ENCODE results near the gene GNGT2. TPM values are rescaled to one million over a fixed set of nuclear protein-coding genes. Genes with fewer than 3 reads are reported as not detected.

Gene GNGT2
- total and polyA plus RNA-seq, 2 experiments from 2014 or later: 0.42 to 1.5 TPM

DNA sequence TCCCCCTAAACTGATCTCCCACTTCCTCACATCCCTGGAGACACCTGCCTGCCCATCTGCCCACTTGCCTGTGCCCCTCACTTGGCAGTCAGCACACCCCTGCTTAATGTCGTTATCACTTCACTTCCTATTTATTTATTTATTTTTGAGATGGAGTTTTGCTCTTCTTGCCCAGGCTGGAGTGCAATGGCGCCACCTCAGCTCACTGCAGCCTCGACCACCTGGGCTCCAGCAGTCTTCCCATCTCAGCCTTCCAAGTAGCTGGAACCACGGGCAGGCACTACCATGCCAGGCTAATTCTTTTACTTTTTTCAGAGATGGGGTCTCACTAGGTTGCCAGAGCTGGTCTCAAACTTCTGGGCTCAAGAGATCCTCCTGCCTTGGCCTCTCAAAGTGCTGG lies 43.7 kb upstream of the GNGT2 start:
- no peak overlapping the region for H3K27ac Mint-ChIP-seq

DNA sequence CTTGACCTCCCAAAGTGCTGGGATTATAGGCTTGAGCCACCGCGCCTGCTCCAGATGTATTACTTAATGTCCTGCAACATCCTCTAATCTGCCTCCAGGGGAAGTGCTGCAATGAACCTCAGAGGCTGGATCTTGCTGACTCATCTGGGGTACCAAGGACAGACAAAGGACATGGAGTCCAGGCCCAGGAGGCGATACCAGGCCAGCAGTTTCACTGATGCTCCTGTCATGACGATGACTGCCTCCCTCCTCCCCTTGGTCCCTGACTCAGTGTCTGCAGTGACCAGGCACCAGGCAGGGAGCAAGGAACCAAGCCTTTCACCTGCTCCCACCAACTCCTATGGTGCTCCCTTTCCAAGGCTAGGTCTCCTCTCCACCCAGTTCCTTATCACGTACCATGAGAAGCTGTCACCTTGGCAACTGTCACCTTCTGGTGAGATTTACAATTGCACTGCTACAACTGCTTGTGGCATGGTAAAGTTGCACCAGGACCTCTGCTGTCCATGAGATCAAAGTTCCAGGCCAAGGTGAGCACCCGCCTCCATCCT lies 41.8 kb upstream of the GNGT2 start:
- peaks cover 3% of the 10 kb centered on the region; the same call in 1 of the 3 replicates for H3K4me1 Mint-ChIP-seq
- H3K27me3 Mint-ChIP-seq (ENCODE audit: insufficient read depth, low read depth, poor library complexity): peaks cover 6% of the 10 kb centered on the region
- H3K27me3 ChIP-seq (ENCODE audit: insufficient read depth): no peaks in the 10 kb centered on the region
- H3K4me2 ChIP-seq: no peak overlapping the region
- no peaks in the 10 kb centered on the region for H3K36me3 ChIP-seq (ENCODE audit: insufficient read depth)
- H4K20me1 ChIP-seq (replicated peaks; ENCODE audit: insufficient read depth): no peaks in the 10 kb centered on the region
- H3K27ac ChIP-seq (ENCODE audit: low read depth): no peak overlapping the region
- no peaks in the 10 kb centered on the region for H3K4me1 ChIP-seq (ENCODE audit: insufficient read depth)
- no peaks in the 10 kb centered on the region for H3K79me2 ChIP-seq (replicated peaks; ENCODE audit: insufficient read depth)
- no peak overlapping the region for H3K4me3 Mint-ChIP-seq
- no peaks in the 10 kb centered on the region for H3K9me2 ChIP-seq (ENCODE audit: insufficient read depth)
- no peak overlapping the region for H3K27ac Mint-ChIP-seq
- H2AFZ ChIP-seq: no peak overlapping the region; the same call in 1 of the 2 replicates
- H3K4me3 ChIP-seq: no peak overlapping the region
- H3K36me3 Mint-ChIP-seq (ENCODE audit: low read depth): no peaks in the 10 kb centered on the region
- no peaks in the 10 kb centered on the region for H3F3A ChIP-seq (replicated peaks; ENCODE audit: low read depth)
- ATAC-seq (no peak), DNase-seq (ENCODE audit: low spot score) (no peak)
- H3K9me3 Mint-ChIP-seq: no peaks in the 10 kb centered on the region; the same call in 2 of the 3 replicates
- no peak for TF ChIP-seq JUNB (IDR thresholded peaks at IDR 0.05; ENCODE audit: unreplicated experiment)
- TF ChIP-seq POLR2AphosphoS5 (IDR thresholded peaks at IDR 0.05; ENCODE audit: low read depth): no peak
- TF ChIP-seq ZNF114 (CRISPR knock-in tag; IDR thresholded peaks at IDR 0.05): no peak
- no peak for TF ChIP-seq CREB1 (CRISPR knock-in tag; IDR thresholded peaks at IDR 0.05; ENCODE audit: low read depth)
- TF ChIP-seq ETS1 (IDR thresholded peaks at IDR 0.05): no peak
- no peak for TF ChIP-seq EZH2 (IDR thresholded peaks at IDR 0.05; ENCODE audit: low read depth, unreplicated experiment)
- TF ChIP-seq ZNF331 (CRISPR knock-in tag; IDR thresholded peaks at IDR 0.05; ENCODE audit: low read depth): no peak
- TF ChIP-seq STAT1 (IDR thresholded peaks at IDR 0.05; ENCODE audit: unreplicated experiment): no peak
- no peak for TF ChIP-seq EZH2phosphoT487 (IDR thresholded peaks at IDR 0.05; ENCODE audit: unreplicated experiment)
- TF ChIP-seq, protein P1, sequence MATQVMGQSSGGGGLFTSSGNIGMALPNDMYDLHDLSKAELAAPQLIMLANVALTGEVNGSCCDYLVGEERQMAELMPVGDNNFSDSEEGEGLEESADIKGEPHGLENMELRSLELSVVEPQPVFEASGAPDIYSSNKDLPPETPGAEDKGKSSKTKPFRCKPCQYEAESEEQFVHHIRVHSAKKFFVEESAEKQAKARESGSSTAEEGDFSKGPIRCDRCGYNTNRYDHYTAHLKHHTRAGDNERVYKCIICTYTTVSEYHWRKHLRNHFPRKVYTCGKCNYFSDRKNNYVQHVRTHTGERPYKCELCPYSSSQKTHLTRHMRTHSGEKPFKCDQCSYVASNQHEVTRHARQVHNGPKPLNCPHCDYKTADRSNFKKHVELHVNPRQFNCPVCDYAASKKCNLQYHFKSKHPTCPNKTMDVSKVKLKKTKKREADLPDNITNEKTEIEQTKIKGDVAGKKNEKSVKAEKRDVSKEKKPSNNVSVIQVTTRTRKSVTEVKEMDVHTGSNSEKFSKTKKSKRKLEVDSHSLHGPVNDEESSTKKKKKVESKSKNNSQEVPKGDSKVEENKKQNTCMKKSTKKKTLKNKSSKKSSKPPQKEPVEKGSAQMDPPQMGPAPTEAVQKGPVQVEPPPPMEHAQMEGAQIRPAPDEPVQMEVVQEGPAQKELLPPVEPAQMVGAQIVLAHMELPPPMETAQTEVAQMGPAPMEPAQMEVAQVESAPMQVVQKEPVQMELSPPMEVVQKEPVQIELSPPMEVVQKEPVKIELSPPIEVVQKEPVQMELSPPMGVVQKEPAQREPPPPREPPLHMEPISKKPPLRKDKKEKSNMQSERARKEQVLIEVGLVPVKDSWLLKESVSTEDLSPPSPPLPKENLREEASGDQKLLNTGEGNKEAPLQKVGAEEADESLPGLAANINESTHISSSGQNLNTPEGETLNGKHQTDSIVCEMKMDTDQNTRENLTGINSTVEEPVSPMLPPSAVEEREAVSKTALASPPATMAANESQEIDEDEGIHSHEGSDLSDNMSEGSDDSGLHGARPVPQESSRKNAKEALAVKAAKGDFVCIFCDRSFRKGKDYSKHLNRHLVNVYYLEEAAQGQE (IDR thresholded peaks at IDR 0.05; ENCODE audit: unreplicated experiment): no peak
- no peak for TF ChIP-seq NANOG (IDR thresholded peaks at IDR 0.05; ENCODE audit: borderline replicate concordance)
- TF ChIP-seq CTCF (conservative IDR thresholded peaks at IDR 0.05; ENCODE audit: low read depth in 2 of 2): no peak

More for the DNA sequence above, 43.7 kb upstream of the GNGT2 start:
- H3K4me2 ChIP-seq: no peak overlapping the region
- H3K36me3 Mint-ChIP-seq (ENCODE audit: low read depth): no peaks in the 10 kb centered on the region
- no peaks in the 10 kb centered on the region for H3K79me2 ChIP-seq (replicated peaks; ENCODE audit: insufficient read depth)
- H3F3A ChIP-seq (replicated peaks; ENCODE audit: low read depth): no peaks in the 10 kb centered on the region
- no peaks in the 10 kb centered on the region for H3K9me2 ChIP-seq (ENCODE audit: insufficient read depth)
- no peak overlapping the region for H3K27ac ChIP-seq (ENCODE audit: low read depth)
- H3K4me1 ChIP-seq (ENCODE audit: insufficient read depth): no peaks in the 10 kb centered on the region
- H3K4me1 Mint-ChIP-seq: peaks cover 3% of the 10 kb centered on the region; the same call in 1 of the 3 replicates
- ATAC-seq (peak; percentile 66), DNase-seq (ENCODE audit: low spot score) (no peak)
- H4K20me1 ChIP-seq (replicated peaks; ENCODE audit: insufficient read depth): no peaks in the 10 kb centered on the region
- no peak overlapping the region for H3K4me3 ChIP-seq
- peak; percentile 25 to 52 for TF ChIP-seq CTCF (conservative IDR thresholded peaks at IDR 0.05; ENCODE audit: low read depth in 2 of 2)
- TF ChIP-seq POLR2AphosphoS5 (IDR thresholded peaks at IDR 0.05; ENCODE audit: low read depth): no peak
- H3K27me3 Mint-ChIP-seq (ENCODE audit: insufficient read depth, low read depth, poor library complexity): peaks cover 10% of the 10 kb centered on the region
- H3K4me3 Mint-ChIP-seq: no peak overlapping the region
- H3K36me3 ChIP-seq (ENCODE audit: insufficient read depth): no peaks in the 10 kb centered on the region
- H2AFZ ChIP-seq: peak overlapping the region; percentile 40; the same call in 1 of the 2 replicates
- H3K9me3 Mint-ChIP-seq: no peaks in the 10 kb centered on the region; the same call in 2 of the 3 replicates
- no peaks in the 10 kb centered on the region; the same call in 1 of the 2 replicates for H3K27me3 ChIP-seq (ENCODE audit: insufficient read depth)

Data from GM23338 (cell line).